Dendritic cell treated with granulocyte-macrophage colony-stimulating factor and Interleukin-4, amounts not matched to agents 40 ng/mL and 50 ng/mL, for 4 days (primary cell): ENCODE measurements around the gene MIEN1.
"Not testable (repeated sequence)": the region's sequence is repeated elsewhere in the genome, so short reads cannot be mapped to it uniquely, and the experiment has no call there.

ENCODE experiments used
- H3K27ac Mint-ChIP-seq: one replicate; pipeline ENCODE4 v1.8.0; 2022; ENCODE audit warnings: mild to moderate bottlenecking, mixed read lengths
- H3K27me3 Mint-ChIP-seq: one replicate; pipeline ENCODE4 v1.8.0; 2022; ENCODE audit warnings: mild to moderate bottlenecking, mixed read lengths
- H3K36me3 Mint-ChIP-seq: one replicate; pipeline ENCODE4 v1.8.0; 2022; ENCODE audit warnings: low read depth, mixed read lengths
- H3K4me1 Mint-ChIP-seq: one replicate; pipeline ENCODE4 v1.8.0; 2022; ENCODE audit warnings: low read depth, mixed read lengths
- H3K4me3 Mint-ChIP-seq: one replicate; pipeline ENCODE4 v1.8.0; 2022; ENCODE audit warnings: mild to moderate bottlenecking, moderate library complexity, mixed read lengths
- H3K9me3 Mint-ChIP-seq: one replicate; pipeline ENCODE4 v1.8.0; 2022; ENCODE audit warnings: mixed read lengths
- intact Hi-C: fragments of 100-400 bp; cut with micrococcal nuclease; formaldehyde crosslinking; loops from one replicate; pipeline ENCODE4 v1.15.0; 2022

MIEN1 gene

GRCh38 chr17:39751637-39752036 is 21.3 kb upstream of the MIEN1 start:
- H3K4me1 Mint-ChIP-seq = peaks cover 30% of the 10 kb centered on the region

DNA sequence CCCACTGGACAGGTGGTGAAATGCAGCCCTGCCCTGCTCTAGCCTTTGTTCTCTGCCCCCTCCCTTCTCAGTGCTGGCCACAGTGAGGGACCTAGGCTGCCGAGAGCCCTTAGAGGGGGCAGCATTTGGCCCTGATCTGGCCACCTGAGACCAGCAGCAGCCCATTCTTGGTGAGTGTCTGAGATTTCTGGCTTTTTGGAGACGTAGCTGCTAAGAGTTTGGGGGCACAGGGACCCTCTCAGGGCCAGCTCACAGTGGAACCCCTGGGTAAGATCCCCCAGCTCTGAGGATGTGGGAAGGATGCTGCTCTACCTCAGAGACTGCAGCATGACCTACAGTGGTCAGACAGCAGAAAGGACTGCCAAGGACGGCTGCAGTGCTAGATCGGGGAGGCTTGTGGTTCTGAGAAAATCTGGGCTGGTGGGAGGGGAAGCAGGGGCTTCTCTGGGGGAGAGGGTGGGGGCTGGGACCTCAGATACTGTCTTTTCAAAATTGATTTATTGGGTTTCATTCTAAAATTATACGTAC is 20.7 kb upstream of the MIEN1 start:
- peaks cover 24% of the 10 kb centered on the region for H3K4me1 Mint-ChIP-seq
- H3K9me3 Mint-ChIP-seq = no peaks in the 10 kb centered on the region
- H3K36me3 Mint-ChIP-seq = no peaks in the 10 kb centered on the region
- no peak overlapping the region for H3K27ac Mint-ChIP-seq
- no peak overlapping the region for H3K4me3 Mint-ChIP-seq
- H3K27me3 Mint-ChIP-seq = peaks cover 27% of the 10 kb centered on the region
- intact Hi-C loops = no loop called here

More at GRCh38 chr17:39751637-39752036, 21.3 kb upstream of the MIEN1 start:
- H3K27me3 Mint-ChIP-seq = peaks cover 24% of the 10 kb centered on the region
- no peaks in the 10 kb centered on the region for H3K36me3 Mint-ChIP-seq
- no peaks in the 10 kb centered on the region for H3K9me3 Mint-ChIP-seq
- intact Hi-C loops = no loop called here
- H3K27ac Mint-ChIP-seq = no peak overlapping the region
- H3K4me3 Mint-ChIP-seq = no peak overlapping the region

DNA sequence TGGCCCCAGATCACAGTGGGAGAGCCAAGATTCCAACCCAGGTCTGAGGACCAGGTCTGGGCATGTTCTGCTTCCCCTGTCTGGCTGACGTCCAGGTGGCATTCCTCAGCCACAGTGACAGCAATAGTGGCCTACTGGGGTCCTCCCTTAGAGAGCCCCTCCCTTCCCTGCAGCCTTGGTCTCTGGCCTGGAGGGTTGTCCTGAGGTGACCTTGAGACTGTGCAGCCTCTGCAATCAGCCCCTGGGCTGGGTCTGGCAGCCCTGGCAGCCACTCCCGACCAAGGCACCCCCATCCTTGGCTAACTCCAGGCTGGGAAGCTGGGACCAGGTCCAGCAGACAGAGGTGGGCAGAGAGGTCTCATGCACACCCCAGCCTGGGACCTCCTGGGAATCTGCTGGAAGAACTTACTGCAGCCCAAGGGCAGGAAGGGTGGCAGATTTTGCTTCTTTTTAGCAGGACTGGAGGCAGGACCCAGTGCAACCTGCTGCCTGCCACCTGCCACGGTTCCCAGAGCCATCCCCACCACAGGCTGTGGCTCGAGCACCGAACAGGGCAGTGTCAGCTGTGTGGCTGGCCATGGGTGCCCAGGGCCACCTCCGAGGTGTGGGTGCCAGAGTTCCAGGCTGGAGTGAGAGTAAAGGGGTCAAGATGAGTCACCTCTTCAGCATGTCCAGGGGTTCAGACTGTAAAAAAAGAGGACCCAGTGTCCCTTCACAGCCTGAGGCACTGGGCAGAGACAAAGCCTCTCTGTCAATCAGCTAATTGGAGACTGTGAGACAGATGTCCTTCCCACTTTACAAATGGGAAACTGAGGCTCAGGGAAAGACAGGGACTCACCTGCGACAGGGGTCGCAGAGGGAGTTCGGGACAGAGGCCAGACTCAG is 20.0 kb upstream of the MIEN1 start:
- Mint-ChIP-seq H3K36me3 (no peaks in the 10 kb centered on the region), H3K4me3 (no peak overlapping the region), H3K4me1 (peaks cover 17% of the 10 kb centered on the region), H3K9me3 (no peaks in the 10 kb centered on the region), H3K27me3 (peaks cover 29% of the 10 kb centered on the region), H3K27ac (no peak overlapping the region)
- intact Hi-C loops = no loop called here

DNA sequence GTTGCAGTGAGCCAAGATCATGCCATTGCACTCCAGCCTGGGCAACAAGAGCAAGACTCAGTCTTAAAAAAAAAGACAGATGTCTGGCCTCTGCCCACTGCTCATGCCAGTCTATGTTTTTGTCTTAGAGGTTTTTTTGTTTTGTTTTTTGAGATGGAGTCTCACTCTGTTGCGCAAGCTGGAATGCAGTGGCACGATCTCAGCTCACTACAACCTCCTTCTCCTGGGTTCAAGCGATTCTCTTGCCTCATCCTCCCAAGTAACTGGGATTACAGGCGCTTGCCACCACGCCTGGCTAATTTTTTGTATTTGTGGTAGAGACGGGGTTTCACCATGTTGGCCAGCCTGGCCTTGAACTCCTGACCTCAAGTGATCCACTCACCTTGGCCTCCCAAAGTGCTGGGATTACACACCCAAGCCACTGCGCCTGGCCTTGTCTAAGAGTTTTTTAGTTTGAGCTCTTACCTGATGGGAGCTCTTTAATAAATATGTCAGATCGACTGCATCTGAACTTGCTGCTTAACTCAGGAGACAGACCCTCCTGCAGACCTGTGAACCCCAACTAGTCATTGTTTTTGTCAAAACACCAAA is 18.2 kb upstream of the MIEN1 start:
- H3K27ac Mint-ChIP-seq, intact Hi-C loops, H3K4me1 Mint-ChIP-seq, H3K9me3 Mint-ChIP-seq, H3K4me3 Mint-ChIP-seq, H3K36me3 Mint-ChIP-seq: not testable (repeated sequence)
- H3K27me3 Mint-ChIP-seq = peaks cover 36% of the 10 kb centered on the region

DNA sequence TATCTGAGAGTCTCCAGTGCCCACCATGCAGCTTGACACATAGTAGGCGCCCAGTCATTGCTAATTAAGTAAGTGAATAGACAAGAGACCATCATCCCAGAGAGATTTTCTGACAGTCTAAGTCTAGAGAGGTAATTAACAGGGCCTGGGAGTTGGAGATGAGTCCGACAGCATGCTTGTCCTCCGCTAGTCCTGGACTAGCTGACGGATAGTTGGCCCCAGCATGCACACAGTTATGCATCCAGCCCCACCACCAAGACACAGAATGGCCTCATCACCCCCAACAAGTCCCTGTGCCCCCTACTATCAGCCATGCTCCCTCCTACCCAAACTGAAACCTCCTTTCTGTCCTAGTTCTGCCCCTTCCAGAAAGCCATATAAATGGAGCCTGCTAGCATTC is 17.4 kb upstream of the MIEN1 start:
- intact Hi-C loops = no loop called here
- Mint-ChIP-seq H3K36me3 (no peaks in the 10 kb centered on the region), H3K4me1 (peaks cover under 1% of the 10 kb centered on the region), H3K27ac (no peak overlapping the region), H3K27me3 (peaks cover 43% of the 10 kb centered on the region), H3K4me3 (no peak overlapping the region), H3K9me3 (no peaks in the 10 kb centered on the region)

DNA sequence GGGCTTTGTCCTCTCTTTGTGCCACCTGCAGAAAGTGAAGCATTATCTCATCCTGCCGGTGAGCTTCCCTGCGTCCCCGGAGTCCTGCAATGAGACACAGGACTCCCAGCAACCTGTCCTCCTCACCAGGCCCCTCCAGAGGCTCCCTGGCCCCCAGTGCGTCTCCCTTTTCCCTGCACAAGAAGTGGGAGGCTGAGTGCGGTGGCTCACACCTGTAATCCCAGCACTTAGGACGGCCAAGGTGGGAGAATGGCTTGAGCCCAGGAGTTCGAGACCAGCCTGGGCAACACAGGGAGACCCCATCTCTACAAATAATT is 15.8 kb upstream of the MIEN1 start:
- intact Hi-C loops = no loop called here
- peaks cover 57% of the 10 kb centered on the region for H3K27me3 Mint-ChIP-seq
- no peak overlapping the region for H3K27ac Mint-ChIP-seq
- H3K36me3 Mint-ChIP-seq = no peaks in the 10 kb centered on the region
- no peaks in the 10 kb centered on the region for H3K9me3 Mint-ChIP-seq
- no peaks in the 10 kb centered on the region for H3K4me1 Mint-ChIP-seq
- H3K4me3 Mint-ChIP-seq = no peak overlapping the region

- no peak overlapping the region for H3K27ac Mint-ChIP-seq
- no peaks in the 10 kb centered on the region for H3K4me1 Mint-ChIP-seq
- intact Hi-C loops = no loop called here
Measured at GRCh38 chr17:39745335-39746144, 15.2 kb upstream of the MIEN1 start.

GRCh38 chr17:39744836-39745215 is 14.5 kb upstream of the MIEN1 start:
- Mint-ChIP-seq H3K9me3 (no peaks in the 10 kb centered on the region), H3K4me1 (peaks cover 6% of the 10 kb centered on the region)

More at GRCh38 chr17:39745335-39746144, 15.2 kb upstream of the MIEN1 start:
- Mint-ChIP-seq H3K27me3 (peaks cover 57% of the 10 kb centered on the region), H3K4me3 (no peak overlapping the region), H3K9me3 (no peaks in the 10 kb centered on the region), H3K36me3 (no peaks in the 10 kb centered on the region)

DNA sequence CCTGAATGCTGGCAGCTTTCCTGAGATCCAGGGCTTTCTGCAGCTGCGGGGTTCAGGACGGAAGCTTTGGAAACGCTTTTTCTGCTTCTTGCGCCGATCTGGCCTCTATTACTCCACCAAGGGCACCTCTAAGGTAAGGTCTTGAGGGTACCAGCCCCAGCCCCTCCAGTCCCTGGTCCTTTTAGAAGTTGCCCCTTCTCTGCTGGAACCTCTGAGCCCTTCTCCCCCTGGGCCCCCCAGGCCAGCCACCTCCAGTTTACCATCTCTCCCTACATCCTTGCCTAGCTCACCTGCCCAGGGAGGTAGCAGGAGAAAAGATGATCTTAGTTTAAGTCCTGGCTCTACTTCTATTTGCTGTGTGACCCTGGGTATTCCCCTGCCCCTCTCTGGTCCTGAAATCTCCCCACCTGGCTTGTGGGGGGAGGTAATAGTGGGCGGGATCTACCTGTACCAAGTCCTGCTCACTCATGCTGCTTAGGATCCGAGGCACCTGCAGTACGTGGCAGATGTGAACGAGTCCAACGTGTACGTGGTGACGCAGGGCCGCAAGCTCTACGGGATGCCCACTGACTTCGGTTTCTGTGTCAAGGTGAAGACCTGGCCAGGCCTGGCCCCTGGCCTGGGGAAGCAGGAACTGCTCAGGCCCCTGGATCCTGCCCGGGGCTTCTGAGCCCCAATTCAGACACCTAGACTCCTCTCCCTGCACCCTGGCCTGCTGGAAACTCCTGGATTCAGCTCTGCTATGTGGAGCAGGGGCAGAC is 13.9 kb upstream of the MIEN1 start:
- H3K27me3 Mint-ChIP-seq = peaks cover 67% of the 10 kb centered on the region

More at GRCh38 chr17:39744836-39745215, 14.5 kb upstream of the MIEN1 start:
- H3K27me3 Mint-ChIP-seq = peaks cover 61% of the 10 kb centered on the region
- H3K27ac Mint-ChIP-seq = no peak overlapping the region
- H3K36me3 Mint-ChIP-seq = no peaks in the 10 kb centered on the region
- intact Hi-C loops = no loop called here
- no peak overlapping the region for H3K4me3 Mint-ChIP-seq

DNA sequence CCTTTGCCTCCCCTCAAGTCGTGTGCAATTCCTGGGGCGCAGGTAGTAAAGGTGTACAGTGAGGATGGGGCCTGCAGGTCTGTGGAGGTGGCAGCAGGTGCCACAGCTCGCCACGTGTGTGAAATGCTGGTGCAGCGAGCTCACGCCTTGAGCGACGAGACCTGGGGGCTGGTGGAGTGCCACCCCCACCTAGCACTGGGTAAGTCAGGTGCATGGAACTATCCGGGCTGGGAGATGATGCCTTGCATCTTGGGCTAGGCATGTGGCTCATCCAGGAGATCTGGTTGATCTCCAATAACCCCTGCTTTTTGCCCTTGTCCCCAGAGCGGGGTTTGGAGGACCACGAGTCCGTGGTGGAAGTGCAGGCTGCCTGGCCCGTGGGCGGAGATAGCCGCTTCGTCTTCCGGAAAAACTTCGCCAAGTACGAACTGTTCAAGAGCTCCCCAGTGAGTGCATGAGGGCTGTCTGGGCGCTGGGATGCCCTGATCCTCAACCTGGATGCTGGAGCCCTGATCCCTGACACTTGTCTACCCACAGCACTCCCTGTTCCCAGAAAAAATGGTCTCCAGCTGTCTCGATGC is 12.6 kb upstream of the MIEN1 start:
- Mint-ChIP-seq H3K27me3 (peaks cover 74% of the 10 kb centered on the region), H3K27ac (no peak overlapping the region), H3K9me3 (no peaks in the 10 kb centered on the region), H3K4me3 (no peak overlapping the region), H3K4me1 (peaks cover 22% of the 10 kb centered on the region), H3K36me3 (no peaks in the 10 kb centered on the region)
- intact Hi-C loops = no loop called here

More for the DNA sequence above, 13.9 kb upstream of the MIEN1 start:
- Mint-ChIP-seq H3K36me3 (no peaks in the 10 kb centered on the region), H3K4me1 (peaks cover 10% of the 10 kb centered on the region), H3K9me3 (no peaks in the 10 kb centered on the region), H3K4me3 (no peak overlapping the region), H3K27ac (no peak overlapping the region)
- intact Hi-C loops = no loop called here

DNA sequence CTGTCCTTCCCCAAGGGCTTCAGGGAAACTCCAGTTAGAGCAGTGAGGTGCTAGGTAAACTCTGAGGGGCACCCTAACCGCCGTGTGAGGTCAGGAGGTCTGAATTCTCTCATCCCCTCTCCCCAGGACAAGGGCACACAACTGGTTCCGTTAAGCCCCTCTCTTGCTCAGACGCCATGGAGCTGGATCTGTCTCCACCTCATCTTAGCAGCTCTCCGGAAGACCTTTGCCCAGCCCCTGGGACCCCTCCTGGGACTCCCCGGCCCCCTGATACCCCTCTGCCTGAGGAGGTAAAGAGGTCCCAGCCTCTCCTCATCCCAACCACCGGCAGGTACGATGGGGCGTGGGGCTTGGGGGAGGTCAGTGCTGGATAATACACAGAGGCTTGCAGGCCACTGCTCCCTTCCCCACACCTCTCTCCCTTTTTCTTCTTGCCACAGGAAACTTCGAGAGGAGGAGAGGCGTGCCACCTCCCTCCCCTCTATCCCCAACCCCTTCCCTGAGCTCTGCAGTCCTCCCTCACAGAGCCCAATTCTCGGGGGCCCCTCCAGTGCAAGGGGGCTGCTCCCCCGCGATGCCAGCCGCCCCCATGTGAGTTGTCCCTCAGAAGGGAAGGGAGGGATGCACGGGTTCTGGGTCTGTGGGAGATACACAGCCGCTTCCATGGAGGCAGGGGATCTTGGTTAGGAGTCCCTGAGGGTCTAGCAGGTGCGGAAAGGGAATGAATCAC is 12.0 kb upstream of the MIEN1 start:
- Mint-ChIP-seq H3K27ac (no peak overlapping the region), H3K4me1 (peaks cover 27% of the 10 kb centered on the region), H3K27me3 (peaks cover 79% of the 10 kb centered on the region), H3K9me3 (no peaks in the 10 kb centered on the region), H3K4me3 (no peak overlapping the region), H3K36me3 (no peaks in the 10 kb centered on the region)
- intact Hi-C loops = no loop called here

- no peak overlapping the region for H3K4me3 Mint-ChIP-seq
- peaks cover 27% of the 10 kb centered on the region for H3K4me1 Mint-ChIP-seq
- H3K36me3 Mint-ChIP-seq = no peaks in the 10 kb centered on the region
- intact Hi-C loops = no loop called here
- H3K9me3 Mint-ChIP-seq = no peaks in the 10 kb centered on the region
- H3K27ac Mint-ChIP-seq = no peak overlapping the region
- peaks cover 85% of the 10 kb centered on the region for H3K27me3 Mint-ChIP-seq
Measured at GRCh38 chr17:39740357-39741111, 10.2 kb upstream of the MIEN1 start.
